Skeletal muscle tissue (tissue), 4 donors: ENCODE results near the gene CFAP97. TPM values are rescaled to one million over a fixed set of nuclear protein-coding genes. Genes with fewer than 3 reads are reported as not detected.
"Not testable (repeated sequence)": the region's sequence is repeated elsewhere in the genome, so short reads cannot be mapped to it uniquely, and the experiment has no call there.

ENCODE experiments used
- H3K27ac ChIP-seq: one replicate; pipeline ENCODE4 v1.7.0; 2013; ENCODE audit warnings: mild to moderate bottlenecking, low read depth, low read length, inconsistent platforms
- H3K27me3 ChIP-seq, 3 donors: one replicate each; pipeline ENCODE4 v1.7.0; 2013; ENCODE audit warnings: low read length in 3 of 3; ENCODE audit not compliant: control insufficient read depth in 3 of 3, insufficient read depth in 3 of 3
- H3K36me3 ChIP-seq, 3 donors: one replicate each; pipeline ENCODE4 v1.7.0; 2013; ENCODE audit warnings: low read length in 3 of 3; ENCODE audit not compliant: control insufficient read depth in 3 of 3, insufficient read depth in 3 of 3
- H3K4me1 ChIP-seq, 3 donors: one replicate each; pipeline ENCODE4 v1.7.0; 2013; ENCODE audit warnings: low read length in 3 of 3, mild to moderate bottlenecking in 3 of 3; ENCODE audit not compliant: control insufficient read depth in 3 of 3, insufficient read depth in 3 of 3
- H3K4me3 ChIP-seq, 3 donors: one replicate each; pipeline ENCODE4 v1.7.0; 2013; ENCODE audit warnings: low read length in 3 of 3
- H3K9ac ChIP-seq, 3 donors: one replicate each; pipeline ENCODE4 v1.7.0; 2013; ENCODE audit warnings: low read length in 3 of 3, mild to moderate bottlenecking in 3 of 3, moderate library complexity in 2 of 3, low read depth in 1 of 3
- H3K9me3 ChIP-seq, 3 donors: one replicate each; pipeline ENCODE4 v1.7.0; 2013; ENCODE audit warnings: low read length in 3 of 3; ENCODE audit not compliant: control insufficient read depth in 3 of 3
- total RNA-seq: library from RNA; depleted of rRNA; stranded (reverse); fragments of >200 nt; gene quantifications from one replicate; pipeline ENCODE4 v1.2.3, GENCODE V29; 2014
- donor health status: Osteomylitis.

Gene CFAP97
- 15.1 TPM for total RNA-seq

- peak within 1 kb of the TSS; percentile 69 to 77 (median 74) for H3K4me3 ChIP-seq
- peaks cover 5 to 20% (median 7%) of the 10 kb centered on the region in 3 donors for H3K4me1 ChIP-seq
- H3K27ac ChIP-seq: peak within 1 kb of the TSS; percentile 93
- H3K9ac ChIP-seq: peak within 1 kb of the TSS; percentile 65 to 89 (median 88)
- no peaks in the 10 kb centered on the region for H3K9me3 ChIP-seq
- no peaks in the 10 kb centered on the region for H3K27me3 ChIP-seq
- H3K36me3 ChIP-seq: no peaks in the 10 kb centered on the region
These were observed at the start of gene CFAP97 for GRCh38 chr4:185203486-185204237. TSS of gene CFAP97 (minus strand) at chr4:185204000. CDS start at chr4:185191196, 12,804 bp downstream.

- Histone ChIP-seq H3K36me3 (no peaks in the 10 kb centered on the region), H3K9me3 (no peaks in the 10 kb centered on the region), H3K27ac (no peak overlapping the region), H3K27me3 (no peaks in the 10 kb centered on the region), H3K9ac (no peak overlapping the region), H3K4me3 (no peak overlapping the region), H3K4me1 (no peaks in the 10 kb centered on the region)
These were observed 45.3 kb upstream of the CFAP97 start for GRCh38 chr4:185249105-185249504.

GRCh38 chr4:185248393-185249039 is 44.7 kb upstream of the CFAP97 start:
- H3K27ac ChIP-seq: no peak overlapping the region
- H3K9me3 ChIP-seq: no peaks in the 10 kb centered on the region
- H3K9ac ChIP-seq: no peak overlapping the region
- no peaks in the 10 kb centered on the region for H3K36me3 ChIP-seq
- no peaks in the 10 kb centered on the region for H3K4me1 ChIP-seq
- no peaks in the 10 kb centered on the region for H3K27me3 ChIP-seq
- H3K4me3 ChIP-seq: no peak overlapping the region

DNA sequence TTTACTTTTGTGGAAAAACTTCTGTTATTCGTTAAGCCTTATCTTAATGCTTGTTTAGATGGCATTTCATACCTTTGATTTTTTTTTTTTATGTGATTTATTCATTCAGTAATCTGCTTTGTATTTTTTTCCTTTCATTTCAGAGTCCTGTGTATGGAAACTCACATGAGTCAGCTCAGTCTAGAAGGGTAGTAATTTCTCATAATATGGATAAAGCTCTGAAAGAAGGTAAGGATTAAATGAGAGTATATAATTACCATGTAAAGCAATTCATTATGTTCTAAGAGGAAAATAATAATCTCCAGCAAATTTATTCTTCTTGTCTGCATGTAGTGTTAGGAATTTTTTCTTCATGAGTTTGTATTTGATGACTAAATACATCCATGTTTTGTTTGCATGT is 43.4 kb upstream of the CFAP97 start:
- Histone ChIP-seq H3K9ac (no peak overlapping the region), H3K27me3 (no peaks in the 10 kb centered on the region), H3K4me1 (peaks cover 0 to 2% (median 0%) of the 10 kb centered on the region in 3 donors), H3K9me3 (no peaks in the 10 kb centered on the region), H3K27ac (no peak overlapping the region), H3K4me3 (no peak overlapping the region), H3K36me3 (no peaks in the 10 kb centered on the region)

- Histone ChIP-seq H3K4me1 (peaks cover 0 to 2% (median 0%) of the 10 kb centered on the region in 3 donors), H3K4me3 (no peak overlapping the region), H3K9me3 (no peaks in the 10 kb centered on the region), H3K27ac (no peak overlapping the region), H3K36me3 (no peaks in the 10 kb centered on the region), H3K9ac (no peak overlapping the region), H3K27me3 (no peaks in the 10 kb centered on the region)
These were observed 42.7 kb upstream of the CFAP97 start for GRCh38 chr4:185246453-185246852.

DNA sequence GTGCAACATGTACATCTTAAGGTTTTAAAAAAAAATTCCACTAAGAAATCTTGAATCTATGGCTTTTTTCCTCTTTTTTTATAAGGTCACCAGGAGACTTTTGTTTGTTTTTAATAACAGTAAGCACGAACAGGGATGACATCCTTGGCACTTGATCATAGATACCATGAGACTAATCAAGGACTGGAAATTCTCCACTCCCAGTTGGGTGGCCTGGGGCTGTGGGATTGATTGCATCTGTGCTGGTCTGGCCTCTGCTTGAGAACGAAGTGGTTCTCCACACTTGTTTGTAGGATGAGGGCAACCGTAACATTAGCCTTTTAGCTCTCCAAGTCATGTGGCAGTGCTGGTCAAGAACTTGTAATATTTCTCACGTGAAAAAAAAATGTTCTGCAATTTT is 41.0 kb upstream of the CFAP97 start:
- Histone ChIP-seq H3K36me3 (no peaks in the 10 kb centered on the region), H3K4me1 (peaks cover 0 to 2% (median 0%) of the 10 kb centered on the region in 3 donors), H3K27ac (no peak overlapping the region), H3K9me3 (no peaks in the 10 kb centered on the region), H3K27me3 (no peaks in the 10 kb centered on the region), H3K9ac (no peak overlapping the region), H3K4me3 (no peak overlapping the region)

DNA sequence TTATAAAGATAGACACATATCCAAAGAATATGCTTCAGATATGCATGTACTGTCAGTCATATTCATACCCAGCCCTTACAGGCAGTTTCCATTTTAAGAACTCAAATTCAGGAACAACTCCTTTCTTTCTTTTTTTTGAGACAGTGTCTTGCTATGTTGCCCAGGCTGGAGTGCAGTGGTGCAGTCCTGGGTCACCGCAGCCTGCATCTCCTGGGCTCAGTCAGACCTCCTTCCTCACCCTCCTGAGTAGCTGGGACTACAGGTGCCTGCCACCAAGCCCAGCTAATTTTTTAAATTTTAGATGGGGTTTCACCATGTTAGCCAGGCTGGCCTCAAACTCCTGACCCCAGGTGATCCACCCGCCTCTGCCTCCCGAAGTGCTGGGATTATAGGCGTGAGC is 40.1 kb upstream of the CFAP97 start:
- Histone ChIP-seq H3K9me3 (no peaks in the 10 kb centered on the region), H3K9ac (no peak overlapping the region), H3K27me3 (no peaks in the 10 kb centered on the region), H3K27ac (no peak overlapping the region), H3K4me3 (no peak overlapping the region), H3K36me3 (no peaks in the 10 kb centered on the region), H3K4me1 (peaks cover 0 to 2% (median 0%) of the 10 kb centered on the region in 3 donors)

DNA sequence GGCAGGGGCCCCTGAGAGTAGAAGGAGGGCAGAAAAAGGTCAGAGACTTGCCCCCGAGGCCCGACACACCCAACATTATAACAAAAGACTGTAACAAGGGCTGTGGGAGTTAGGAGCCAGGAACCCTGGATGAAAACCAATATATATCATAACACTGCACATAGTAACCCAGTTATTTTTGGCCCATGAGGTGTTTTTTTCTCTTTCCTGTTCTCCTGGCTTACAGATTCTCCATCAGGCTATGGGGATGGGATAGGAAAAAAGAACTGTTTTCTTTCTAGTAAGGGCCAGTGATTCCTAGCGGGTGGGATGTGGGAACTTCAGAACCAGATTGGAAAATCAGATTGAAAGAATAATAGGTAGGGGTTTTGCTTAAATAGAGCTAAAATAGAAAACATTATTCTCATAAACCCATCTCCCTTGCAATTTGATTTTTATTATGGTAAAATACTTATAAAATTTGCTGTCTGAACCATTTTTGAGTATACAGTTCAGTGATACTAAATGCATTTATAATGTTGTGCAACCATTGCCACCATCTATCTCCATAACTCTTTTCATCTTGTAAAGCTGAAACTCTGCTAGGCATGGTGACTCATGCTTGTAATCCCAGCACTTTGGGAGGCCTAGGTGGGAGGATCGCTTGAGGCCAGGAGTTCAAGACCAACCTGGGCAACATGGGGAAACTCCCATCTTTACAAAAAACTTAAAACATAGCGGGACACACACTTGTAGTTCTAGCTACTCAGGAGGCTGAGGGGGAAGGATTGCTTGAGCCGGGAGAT is 39.1 kb upstream of the CFAP97 start:
- Histone ChIP-seq H3K36me3 (no peaks in the 10 kb centered on the region), H3K9ac (no peak overlapping the region), H3K27me3 (no peaks in the 10 kb centered on the region), H3K9me3 (no peaks in the 10 kb centered on the region), H3K4me1 (peaks cover 0 to 2% (median 0%) of the 10 kb centered on the region in 3 donors), H3K27ac (no peak overlapping the region), H3K4me3 (no peak overlapping the region)

- not testable (repeated sequence) for H3K4me1 ChIP-seq, H3K9ac ChIP-seq, H3K36me3 ChIP-seq, H3K9me3 ChIP-seq, H3K4me3 ChIP-seq, H3K27me3 ChIP-seq, H3K27ac ChIP-seq
These were observed 36.7 kb upstream of the CFAP97 start for GRCh38 chr4:185240486-185240885.

GRCh38 chr4:185238750-185239149 is 35.0 kb upstream of the CFAP97 start:
- no peaks in the 10 kb centered on the region for H3K27me3 ChIP-seq
- H3K9ac ChIP-seq: no peak overlapping the region
- H3K4me3 ChIP-seq: no peak overlapping the region
- peaks cover 0 to 5% (median 0%) of the 10 kb centered on the region in 3 donors for H3K4me1 ChIP-seq
- no peak overlapping the region for H3K27ac ChIP-seq
- no peaks in the 10 kb centered on the region for H3K36me3 ChIP-seq
- no peaks in the 10 kb centered on the region for H3K9me3 ChIP-seq
